ENCODE results near the gene SLC34A1.
"Not testable (repeated sequence)": the region's sequence is repeated elsewhere in the genome, so short reads cannot be mapped to it uniquely, and the experiment has no call there.

The SLC34A1 gene

GRCh38 chr5:177368869-177369644 lies 15.2 kb upstream of the SLC34A1 start:
- no peak for DNase-seq

- no peak for DNase-seq
These were observed 14.4 kb upstream of the SLC34A1 start for GRCh38 chr5:177369645-177370440.

GRCh38 chr5:177370488-177371119 lies 13.6 kb upstream of the SLC34A1 start:
- no peak for DNase-seq

GRCh38 chr5:177371120-177372033 lies 12.9 kb upstream of the SLC34A1 start:
- DNase-seq, result no peak

- no peak for DNase-seq
These were observed 12.0 kb upstream of the SLC34A1 start for GRCh38 chr5:177372034-177372896.

- DNase-seq, result no peak
These were observed 11.3 kb upstream of the SLC34A1 start for GRCh38 chr5:177372910-177373309.

GRCh38 chr5:177373806-177374205 lies 10.4 kb upstream of the SLC34A1 start:
- no peak for DNase-seq

GRCh38 chr5:177374211-177374610 lies 10.0 kb upstream of the SLC34A1 start:
- DNase-seq, result no peak

GRCh38 chr5:177375516-177375915 lies 8.7 kb upstream of the SLC34A1 start:
- DNase-seq, result not testable (repeated sequence)

- DNase-seq, result no peak
These were observed 8.1 kb upstream of the SLC34A1 start for GRCh38 chr5:177376107-177376506.

- no peak for DNase-seq
These were observed 6.1 kb upstream of the SLC34A1 start for GRCh38 chr5:177377851-177378776.

GRCh38 chr5:177378884-177379883 lies 5.0 kb upstream of the SLC34A1 start:
- no peak for DNase-seq

- DNase-seq, result no peak
These were observed 3.5 kb upstream of the SLC34A1 start for GRCh38 chr5:177380805-177381126.

GRCh38 chr5:177382423-177383029 lies 1.7 kb upstream of the SLC34A1 start:
- no peak for DNase-seq

- no peak for DNase-seq
These were observed 1.1 kb upstream of the SLC34A1 start for GRCh38 chr5:177383181-177383580.

- no peak for DNase-seq
These were observed 1.5 kb downstream of the SLC34A1 start for GRCh38 chr5:177385720-177386119.

GRCh38 chr5:177386542-177386941 lies 2.3 kb downstream of the SLC34A1 start:
- DNase-seq, result no peak

- no peak for DNase-seq
These were observed 3.2 kb downstream of the SLC34A1 start for GRCh38 chr5:177387405-177387804.
